ENCODE measurements around the gene TMEM235. TPM values are rescaled to one million over a fixed set of nuclear protein-coding genes. Genes with fewer than 3 reads are reported as not detected.

TMEM235 gene
- total RNA-seq (2014; rRNA removed; shearing (Covaris generic)) = not detected in 2 replicates
- polyA plus RNA-seq (2015; cell fraction: cytosol; rRNA removed) = not detected in 2 replicates
- polyA plus RNA-seq (2015; cell fraction: nucleus; rRNA removed) = not detected in 2 replicates

- no peak for DNase-seq (ENCODE audit: low read depth, low spot score)
These were observed at the start of gene TMEM235 for GRCh38 chr17:78230996-78231935. TMEM235 (plus strand) TSS chr17:78231631; CDS start chr17:78232024, 393 bp downstream.

GRCh38 chr17:78182504-78182903, 48.9 kb upstream of the TMEM235 start:
- no peak for DNase-seq (ENCODE audit: low read depth, low spot score)
- in situ Hi-C loops (cut with HindIII; ENCODE audit: low pct_unique_long_range_greater_than_20kb, low sequenced_read_pairs) = no loop called here

More at GRCh38 chr17:78230996-78231935, at the start of gene TMEM235:
- in situ Hi-C loops (cut with HindIII; ENCODE audit: low pct_unique_long_range_greater_than_20kb, low sequenced_read_pairs) = no loop called here

GRCh38 chr17:78183916-78184315, 47.5 kb upstream of the TMEM235 start:
- in situ Hi-C loops (cut with HindIII; ENCODE audit: low pct_unique_long_range_greater_than_20kb, low sequenced_read_pairs) = no loop called here
- DNase-seq (ENCODE audit: low read depth, low spot score) = no peak

- in situ Hi-C loops (cut with HindIII; ENCODE audit: low pct_unique_long_range_greater_than_20kb, low sequenced_read_pairs) = no loop called here
- no peak for DNase-seq (ENCODE audit: low read depth, low spot score)
These were observed 47.1 kb upstream of the TMEM235 start for GRCh38 chr17:78184351-78184750.

GRCh38 chr17:78184868-78185267, 46.6 kb upstream of the TMEM235 start:
- DNase-seq (ENCODE audit: low read depth, low spot score) = no peak
- in situ Hi-C loops (cut with HindIII; ENCODE audit: low pct_unique_long_range_greater_than_20kb, low sequenced_read_pairs) = no loop called here

- in situ Hi-C loops (cut with HindIII; ENCODE audit: low pct_unique_long_range_greater_than_20kb, low sequenced_read_pairs) = no loop called here
- DNase-seq (ENCODE audit: low read depth, low spot score) = peak; percentile 47
These were observed 45.3 kb upstream of the TMEM235 start for GRCh38 chr17:78185981-78186691.

- in situ Hi-C loops (cut with HindIII; ENCODE audit: low pct_unique_long_range_greater_than_20kb, low sequenced_read_pairs) = no loop called here
- DNase-seq (ENCODE audit: low read depth, low spot score) = peak; percentile 100
These were observed 44.5 kb upstream of the TMEM235 start, which contains the start of the genes AFMID and TK1 for GRCh38 chr17:78186692-78187595. AFMID (plus strand) TSS chr17:78187362; CDS start chr17:78187371, 9 bp downstream. TK1 (minus strand) TSS chr17:78187052; CDS start chr17:78186994, 58 bp downstream.

GRCh38 chr17:78196716-78197115, 34.7 kb upstream of the TMEM235 start:
- in situ Hi-C loops (cut with HindIII; ENCODE audit: low pct_unique_long_range_greater_than_20kb, low sequenced_read_pairs) = no loop called here
- DNase-seq (ENCODE audit: low read depth, low spot score) = no peak

GRCh38 chr17:78197147-78197832, 34.1 kb upstream of the TMEM235 start:
- DNase-seq (ENCODE audit: low read depth, low spot score) = no peak
- in situ Hi-C loops (cut with HindIII; ENCODE audit: low pct_unique_long_range_greater_than_20kb, low sequenced_read_pairs) = no loop called here

- in situ Hi-C loops (cut with HindIII; ENCODE audit: low pct_unique_long_range_greater_than_20kb, low sequenced_read_pairs) = no loop called here
- DNase-seq (ENCODE audit: low read depth, low spot score) = no peak
These were observed 31.0 kb upstream of the TMEM235 start for GRCh38 chr17:78200451-78200850.

GRCh38 chr17:78202666-78203065, 28.8 kb upstream of the TMEM235 start:
- in situ Hi-C loops (cut with HindIII; ENCODE audit: low pct_unique_long_range_greater_than_20kb, low sequenced_read_pairs) = no loop called here
- DNase-seq (ENCODE audit: low read depth, low spot score) = no peak

- in situ Hi-C loops (cut with HindIII; ENCODE audit: low pct_unique_long_range_greater_than_20kb, low sequenced_read_pairs) = no loop called here
- no peak for DNase-seq (ENCODE audit: low read depth, low spot score)
These were observed 26.9 kb upstream of the TMEM235 start for GRCh38 chr17:78204387-78205123.

GRCh38 chr17:78205124-78205775, 26.2 kb upstream of the TMEM235 start:
- DNase-seq (ENCODE audit: low read depth, low spot score) = no peak
- in situ Hi-C loops (cut with HindIII; ENCODE audit: low pct_unique_long_range_greater_than_20kb, low sequenced_read_pairs) = no loop called here

- DNase-seq (ENCODE audit: low read depth, low spot score) = peak; percentile 57
- in situ Hi-C loops (cut with HindIII; ENCODE audit: low pct_unique_long_range_greater_than_20kb, low sequenced_read_pairs) = no loop called here
These were observed 25.1 kb upstream of the TMEM235 start for GRCh38 chr17:78206298-78206697.

- in situ Hi-C loops (cut with HindIII; ENCODE audit: low pct_unique_long_range_greater_than_20kb, low sequenced_read_pairs) = no loop called here
- DNase-seq (ENCODE audit: low read depth, low spot score) = peak; percentile 41
These were observed 22.9 kb upstream of the TMEM235 start for GRCh38 chr17:78208486-78208885.

GRCh38 chr17:78210111-78210510, 21.3 kb upstream of the TMEM235 start:
- in situ Hi-C loops (cut with HindIII; ENCODE audit: low pct_unique_long_range_greater_than_20kb, low sequenced_read_pairs) = no loop called here
- no peak for DNase-seq (ENCODE audit: low read depth, low spot score)

Data from SK-MEL-5 (cell line).